Neuronal stem cell (in vitro differentiated cells): ENCODE measurements around the gene DCC. TPM values are rescaled to one million over a fixed set of nuclear protein-coding genes. Genes with fewer than 3 reads are reported as not detected.

Experiments used
- DNase-seq: peaks from one replicate; pipeline ENCODE4 v3.0.0-alpha.2; 2013; ENCODE audit warnings: low spot score
- H2AFZ ChIP-seq: one replicate; pipeline ENCODE4 v1.6.1; 2013; ENCODE audit warnings: mild to moderate bottlenecking, low read length, inconsistent platforms
- H2AK5ac ChIP-seq: 2 replicates; pipeline ENCODE4 v1.6.1; 2013; ENCODE audit warnings: low read depth, mild to moderate bottlenecking, inconsistent platforms, low read length, moderate library complexity, mixed read lengths
- H2BK120ac ChIP-seq: 2 replicates; pipeline ENCODE4 v1.6.1; 2013; ENCODE audit warnings: low read depth, mild to moderate bottlenecking, inconsistent platforms, low read length, moderate library complexity, mixed read lengths
- H2BK12ac ChIP-seq: one replicate; pipeline ENCODE4 v1.6.1; 2013; ENCODE audit warnings: low read length, inconsistent platforms
- H2BK15ac ChIP-seq: 2 replicates; pipeline ENCODE4 v1.6.1; 2013; ENCODE audit warnings: mild to moderate bottlenecking, low read length, inconsistent platforms, mixed read lengths
- H2BK5ac ChIP-seq: one replicate; pipeline ENCODE4 v1.6.1; 2013; ENCODE audit warnings: inconsistent platforms, mild to moderate bottlenecking, low read length, moderate library complexity
- H3K14ac ChIP-seq: one replicate; pipeline ENCODE4 v1.6.1; 2013; ENCODE audit warnings: low read length, inconsistent platforms
- H3K18ac ChIP-seq: 2 replicates; pipeline ENCODE4 v1.6.1; 2013; ENCODE audit warnings: low read length, inconsistent platforms
- H3K23ac ChIP-seq: 2 replicates; pipeline ENCODE4 v1.6.1; 2013; ENCODE audit warnings: low read depth, mild to moderate bottlenecking, mixed read lengths, low read length, inconsistent platforms; ENCODE audit not compliant: poor library complexity
- H3K27ac ChIP-seq: replicated peaks from 3 replicates; pipeline ENCODE4 v1.5.1; 2013; ENCODE audit warnings: low read length, inconsistent platforms
- H3K27me3 ChIP-seq, 3 experiments: 2 replicates each; pipeline ENCODE4 v1.6.1; 2013; ENCODE audit warnings: low read length in 3 of 3, mild to moderate bottlenecking in 2 of 3, inconsistent platforms in 1 of 3, low read depth in 1 of 3, mixed read lengths in 1 of 3, moderate library complexity in 1 of 3; ENCODE audit not compliant: control insufficient read depth in 3 of 3, insufficient read depth in 3 of 3
- H3K36me3 ChIP-seq, 2 donors: replicated peaks in 1 of 2; 2 replicates each; pipeline ENCODE4 v1.6.1; 2013; ENCODE audit warnings: low read length in 2 of 2; ENCODE audit not compliant: control insufficient read depth in 2 of 2, insufficient read depth in 2 of 2
- H3K4ac ChIP-seq: 2 replicates; pipeline ENCODE4 v1.6.1; 2013; ENCODE audit warnings: inconsistent platforms, mild to moderate bottlenecking, low read length, moderate library complexity
- H3K4me1 ChIP-seq, 2 donors: 1 replicate in 1 of 2; 2 replicates in 1 of 2; pipeline ENCODE4 v1.6.1; 2013; ENCODE audit warnings: low read length in 2 of 2, low read depth in 1 of 2; ENCODE audit not compliant: control insufficient read depth in 2 of 2, insufficient read depth in 1 of 2
- H3K4me2 ChIP-seq: one replicate; pipeline ENCODE4 v1.6.1; 2013; ENCODE audit warnings: mild to moderate bottlenecking, low read length, inconsistent platforms; ENCODE audit not compliant: insufficient read depth, poor library complexity, severe bottlenecking
- H3K4me3 ChIP-seq, 2 donors: 2 replicates each; pipeline ENCODE4 v1.5.1; 2013; ENCODE audit warnings: low read length in 2 of 2, mild to moderate bottlenecking in 2 of 2, inconsistent platforms in 1 of 2, moderate library complexity in 1 of 2
- H3K79me1 ChIP-seq: one replicate; pipeline ENCODE4 v1.6.1; 2013; ENCODE audit warnings: low read depth, mild to moderate bottlenecking, inconsistent platforms, low read length, moderate library complexity
- H3K9ac ChIP-seq: one replicate; pipeline ENCODE4 v1.6.1; 2013; ENCODE audit warnings: mild to moderate bottlenecking, low read depth, low read length, inconsistent platforms; ENCODE audit not compliant: poor library complexity
- H3K9me3 ChIP-seq, 2 donors: replicated peaks in 1 of 2; 2 replicates each; pipeline versions ENCODE3 to v1.6.1; 2013; ENCODE audit warnings: low read length in 2 of 2, mild to moderate bottlenecking in 2 of 2, inconsistent platforms in 1 of 2, low read depth in 1 of 2, mixed read lengths in 1 of 2, moderate library complexity in 1 of 2; ENCODE audit not compliant: control insufficient read depth in 2 of 2, insufficient read depth in 1 of 2
- H4K8ac ChIP-seq: one replicate; pipeline ENCODE4 v1.6.1; 2013; ENCODE audit warnings: low read depth, mild to moderate bottlenecking, inconsistent platforms, low read length, moderate library complexity
- H4K91ac ChIP-seq: one replicate; pipeline ENCODE4 v1.6.1; 2013; ENCODE audit warnings: low read length, low read depth, mild to moderate bottlenecking, inconsistent platforms; ENCODE audit not compliant: poor library complexity
- WGBS, 2 donors: extraction: QIAGEN DNeasy Blood & Tissue Kit; methylation state at CpG; one replicate each; pipeline ENCODE4 v1.1.7; 2013; ENCODE audit warnings: missing lambda C conversion rate in 2 of 2, mixed read lengths in 1 of 2; ENCODE audit not compliant: insufficient read length in 2 of 2, insufficient replicate concordance in 1 of 2; ENCODE audit errors: extremely low coverage in 2 of 2; 5-methylcytosine and 5-hydroxymethylcytosine counted together
- small RNA-seq: library from polyadenylated mRNA; stranded (forward); fragments of <200 nt; extraction: miRNeasy Mini kit (QIAGEN cat#:217004); gene quantifications from one replicate; pipeline ENCODE3, GENCODE V24; 2013; ENCODE audit not compliant: insufficient read depth

Gene DCC

GRCh38 chr18:53560546-53560945 is 1220.5 kb downstream of the DCC start:
- Histone ChIP-seq H3K4ac (no peak overlapping the region), H3K4me2 (no peak overlapping the region), H4K91ac (no peak overlapping the region), H3K4me3 (no peak overlapping the region), H3K14ac (no peak overlapping the region), H2AFZ (no peak overlapping the region), H2BK5ac (no peak overlapping the region), H2BK12ac (no peak overlapping the region), H3K27ac (no peak overlapping the region), H2BK15ac (no peak overlapping the region), H3K9ac (no peak overlapping the region), H3K9me3 (peaks cover 0 to 25% of the 10 kb centered on the region in 2 donors), H3K23ac (no peak overlapping the region), H4K8ac (no peak overlapping the region), H3K27me3 (no peaks in the 10 kb centered on the region), H3K79me1 (no peaks in the 10 kb centered on the region), H2BK120ac (no peak overlapping the region), H2AK5ac (no peak overlapping the region), H3K36me3 (no peaks in the 10 kb centered on the region), H3K4me1 (no peaks in the 10 kb centered on the region), H3K18ac (no peak overlapping the region)
- WGBS, 2 donors: no CpG with 5 or more reads among the region's 2 CpGs
- DNase-seq: no peak

GRCh38 chr18:53566626-53567025 is 1226.6 kb downstream of the DCC start:
- Histone ChIP-seq H2BK15ac (no peak overlapping the region), H3K4me2 (no peak overlapping the region), H3K9ac (no peak overlapping the region), H2BK5ac (no peak overlapping the region), H3K18ac (no peak overlapping the region), H3K4me1 (no peaks in the 10 kb centered on the region), H3K14ac (no peak overlapping the region), H4K8ac (no peak overlapping the region), H3K79me1 (no peaks in the 10 kb centered on the region), H2AK5ac (no peak overlapping the region), H2AFZ (no peak overlapping the region), H4K91ac (no peak overlapping the region), H3K9me3 (peaks cover 0 to 10% of the 10 kb centered on the region in 2 donors), H3K4ac (no peak overlapping the region), H2BK12ac (no peak overlapping the region), H3K36me3 (no peaks in the 10 kb centered on the region), H3K27ac (no peak overlapping the region), H3K4me3 (no peak overlapping the region), H3K27me3 (no peaks in the 10 kb centered on the region), H3K23ac (no peak overlapping the region), H2BK120ac (no peak overlapping the region)
- WGBS, 2 donors: no CpG with 5 or more reads among the region's 2 CpGs
- DNase-seq: no peak

DNA sequence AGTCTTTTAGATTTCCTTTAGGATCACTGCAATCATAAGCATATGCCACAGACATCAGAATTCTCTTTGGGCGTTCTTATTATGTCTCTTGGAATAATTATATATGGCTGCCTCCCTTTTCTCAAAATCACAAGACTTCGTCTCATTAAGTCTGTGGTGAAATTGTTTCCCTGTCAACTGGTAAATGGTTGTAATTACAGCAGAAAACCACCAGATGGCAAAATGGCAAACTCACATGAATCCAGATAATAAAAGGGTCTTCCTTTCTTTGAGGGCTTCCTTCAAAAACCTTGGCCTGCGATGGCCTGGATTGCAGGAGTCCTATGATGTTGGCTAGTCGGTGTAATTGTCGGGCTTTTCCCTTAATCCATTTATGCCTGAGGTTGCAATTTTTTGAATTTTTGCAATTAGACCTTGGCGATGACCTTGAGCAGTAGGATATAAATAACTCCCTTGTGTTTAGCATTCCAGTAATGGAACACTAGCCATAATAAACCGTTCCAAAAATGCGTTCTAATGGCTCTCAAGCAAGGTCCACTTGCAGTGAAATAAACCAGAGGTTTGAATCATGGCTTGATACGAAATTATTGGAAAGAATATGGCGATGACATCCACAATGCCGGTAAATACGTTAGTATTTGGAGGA is 1228.1 kb downstream of the DCC start:
- Histone ChIP-seq H3K4ac (no peak overlapping the region), H2BK15ac (no peak overlapping the region), H2BK12ac (no peak overlapping the region), H3K18ac (no peak overlapping the region), H3K4me3 (no peak overlapping the region), H3K14ac (no peak overlapping the region), H2BK120ac (no peak overlapping the region), H4K8ac (no peak overlapping the region), H3K4me1 (no peaks in the 10 kb centered on the region), H2AFZ (no peak overlapping the region), H3K27me3 (no peaks in the 10 kb centered on the region), H3K27ac (no peak overlapping the region), H3K23ac (no peak overlapping the region), H3K36me3 (no peaks in the 10 kb centered on the region), H4K91ac (no peak overlapping the region), H3K79me1 (no peaks in the 10 kb centered on the region), H3K9ac (no peak overlapping the region), H3K9me3 (peaks cover 0 to 12% of the 10 kb centered on the region in 2 donors), H2AK5ac (no peak overlapping the region), H3K4me2 (no peak overlapping the region), H2BK5ac (no peak overlapping the region)
- no CpG with 5 or more reads among the region's 12 CpGs for WGBS, 2 donors
- DNase-seq: peak; percentile 26

Small RNAs within 50 kb of the gene (small RNA-seq; reads per million reads assigned to genes)
- gene AC011155.1: not detected
- not detected for gene MIR4528
